HG03354 (cell line): ENCODE measurements around the gene CCDC85B.

ENCODE experiments used
- ATAC-seq: cut with Tn5 transposase; IDR thresholded peaks from one replicate; pipeline ENCODE4 v1.9.1; 2021; ENCODE audit warnings: mild to moderate bottlenecking; ENCODE audit not compliant: unreplicated experiment, poor library complexity, severe bottlenecking

Gene CCDC85B

DNA sequence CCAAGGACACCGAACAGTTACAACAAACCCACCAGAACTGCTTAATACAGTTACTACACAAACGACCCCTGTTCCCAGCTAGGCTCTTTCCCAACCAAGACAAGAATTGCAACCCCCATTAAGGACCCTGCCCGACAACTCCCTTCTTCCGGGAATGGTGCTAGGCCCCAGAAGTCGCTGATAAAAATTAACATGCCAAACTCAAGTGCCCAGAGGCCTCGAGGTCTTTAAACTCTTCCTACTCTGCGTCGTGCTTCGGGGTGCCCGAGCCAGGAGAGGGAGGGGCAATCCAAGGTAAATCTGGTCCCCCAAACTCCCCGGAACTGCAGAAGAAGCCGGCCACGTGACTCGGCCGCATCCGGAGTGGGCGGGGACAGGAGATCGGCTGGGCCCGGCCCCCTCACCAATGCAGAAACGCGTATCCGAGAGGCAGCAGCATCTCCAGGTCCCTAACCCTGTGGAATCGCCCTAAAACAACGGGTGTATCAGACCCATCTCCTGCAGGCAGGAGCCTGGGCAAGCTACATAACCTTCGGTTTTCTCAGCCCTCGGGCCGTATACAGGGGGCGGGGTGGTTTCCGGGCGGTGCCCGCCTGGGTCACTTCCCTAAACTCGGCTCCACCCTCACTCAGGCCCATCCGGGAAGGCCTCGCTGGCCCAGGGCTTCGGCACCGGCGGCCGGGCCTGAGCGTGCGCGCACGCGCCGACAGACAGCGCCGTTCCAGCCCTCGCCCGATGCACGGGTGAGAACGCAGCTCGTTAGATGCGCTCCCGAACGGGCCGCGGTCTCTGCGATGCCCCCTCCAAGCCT is 33.6 kb upstream of the CCDC85B start:
- ATAC-seq, result peak; percentile 35

DNA sequence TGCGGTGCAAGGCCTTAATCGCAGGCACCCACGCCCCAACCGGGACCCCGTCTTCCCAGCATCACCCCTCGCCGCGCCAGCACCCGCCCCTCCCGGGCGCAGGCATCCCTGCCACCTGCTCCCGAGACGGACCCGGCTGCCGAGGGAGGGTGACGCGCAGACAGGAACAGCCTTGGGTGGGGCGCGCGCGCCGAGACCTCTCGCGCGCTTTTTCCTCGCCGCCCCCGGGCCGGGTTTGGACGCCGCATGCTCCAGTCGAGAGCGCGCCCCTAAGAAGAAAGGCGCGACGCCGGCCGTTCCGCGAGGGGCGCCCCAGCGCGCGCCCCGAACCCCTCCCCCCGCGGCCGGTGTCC is 33.0 kb upstream of the CCDC85B start:
- ATAC-seq, result no peak

DNA sequence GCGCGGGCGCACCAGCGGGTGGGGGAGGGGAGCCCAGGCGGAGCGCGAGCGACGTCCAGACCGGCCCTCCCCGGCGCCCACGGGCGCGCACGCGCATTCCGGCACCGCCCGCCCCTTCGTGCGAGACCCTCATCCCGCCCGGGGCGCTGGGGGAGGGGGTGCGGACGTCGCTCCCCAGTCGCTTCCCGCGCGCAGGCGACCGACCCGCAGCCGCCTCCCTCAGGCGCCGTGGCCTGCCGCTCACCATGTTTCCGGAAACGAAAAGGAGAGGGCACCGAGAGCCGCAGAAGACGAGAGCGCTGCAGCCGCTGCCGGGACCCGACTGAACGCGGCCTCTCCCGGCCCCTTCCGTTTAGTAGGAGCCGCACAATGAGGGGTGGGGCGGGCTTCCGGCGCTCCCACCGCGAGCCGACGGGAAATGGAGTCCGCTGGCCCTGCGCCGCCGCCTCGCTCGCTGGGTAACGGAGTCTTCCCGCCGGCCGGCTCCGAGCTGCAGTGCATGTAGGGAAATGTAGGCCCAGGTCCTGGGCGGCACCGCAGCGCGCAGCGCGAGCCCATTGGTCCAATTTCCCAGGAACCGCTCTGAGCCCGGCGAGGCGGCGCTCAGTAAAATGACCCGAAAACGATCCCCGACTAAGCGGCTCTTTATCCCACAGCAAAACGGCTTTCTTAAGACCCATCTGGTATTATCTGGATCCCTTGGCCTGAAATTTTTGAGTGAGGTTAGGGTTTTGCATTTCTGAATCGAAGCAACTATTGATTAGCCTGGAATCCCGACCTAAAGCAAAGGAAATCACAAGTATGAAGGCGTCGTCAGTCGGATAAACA is 32.4 kb upstream of the CCDC85B start, which contains the start of gene CFL1:
Gene CFL1, minus strand, starts transcription at position 328 of the 828 bp plus-strand sequence. Its CDS starts 81 bp downstream, at position 247.
- ATAC-seq, result peak; percentile 53

DNA sequence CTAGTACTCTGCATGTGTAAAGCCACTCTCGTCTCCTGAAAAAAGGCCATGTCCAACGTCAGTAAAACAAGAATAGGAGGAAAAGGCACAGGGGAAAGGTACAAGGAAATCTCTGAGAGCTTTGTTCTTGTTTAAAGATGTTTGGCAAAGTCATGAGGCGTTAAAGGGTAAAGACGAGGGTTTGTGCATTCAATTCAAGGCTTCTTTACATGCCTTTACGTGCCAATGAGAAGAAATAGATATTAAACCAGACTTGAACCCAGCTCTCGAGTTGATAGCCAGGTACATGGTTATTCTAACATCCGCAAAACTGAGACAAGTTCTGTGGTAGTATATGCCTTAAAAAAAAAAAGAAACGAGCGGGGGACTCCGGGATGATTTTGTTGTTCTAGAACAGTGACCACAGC is 31.8 kb upstream of the CCDC85B start:
- no peak for ATAC-seq

DNA sequence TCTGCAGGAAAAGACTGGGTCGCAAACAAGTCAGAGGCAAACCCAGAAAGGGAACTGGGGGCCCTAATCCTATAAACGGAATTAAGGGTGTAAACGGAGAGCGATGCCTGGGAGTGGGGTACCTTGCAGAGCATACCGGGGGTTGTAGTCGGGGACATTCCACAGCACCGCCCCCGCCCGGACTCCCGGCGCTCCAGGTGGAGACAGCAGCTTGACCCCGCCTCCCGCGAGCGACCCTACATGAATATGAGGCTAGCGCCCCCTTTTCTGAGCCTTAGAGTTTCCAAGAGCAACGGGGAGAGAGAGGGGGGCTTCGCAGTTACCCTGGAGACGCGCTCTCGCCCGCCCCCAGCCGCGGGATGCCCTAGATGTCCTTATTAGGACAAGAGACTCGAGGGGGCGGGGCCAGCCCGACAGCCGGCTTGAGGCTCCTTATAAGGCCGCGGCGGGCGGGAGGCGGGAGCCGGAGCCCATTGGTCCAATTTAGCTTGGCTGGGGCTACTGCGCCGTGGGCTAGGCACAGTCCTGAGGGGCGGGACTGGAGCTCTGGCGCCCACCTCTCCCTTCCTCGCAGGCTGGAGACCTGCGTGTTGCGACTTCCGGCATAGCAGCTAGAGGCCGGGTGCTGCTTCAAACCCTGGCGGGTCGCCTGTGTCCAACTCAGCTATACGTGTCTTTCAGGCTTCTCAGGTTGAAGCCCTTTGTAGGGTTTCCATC is 31.2 kb upstream of the CCDC85B start:
- peak; percentile 55 for ATAC-seq

DNA sequence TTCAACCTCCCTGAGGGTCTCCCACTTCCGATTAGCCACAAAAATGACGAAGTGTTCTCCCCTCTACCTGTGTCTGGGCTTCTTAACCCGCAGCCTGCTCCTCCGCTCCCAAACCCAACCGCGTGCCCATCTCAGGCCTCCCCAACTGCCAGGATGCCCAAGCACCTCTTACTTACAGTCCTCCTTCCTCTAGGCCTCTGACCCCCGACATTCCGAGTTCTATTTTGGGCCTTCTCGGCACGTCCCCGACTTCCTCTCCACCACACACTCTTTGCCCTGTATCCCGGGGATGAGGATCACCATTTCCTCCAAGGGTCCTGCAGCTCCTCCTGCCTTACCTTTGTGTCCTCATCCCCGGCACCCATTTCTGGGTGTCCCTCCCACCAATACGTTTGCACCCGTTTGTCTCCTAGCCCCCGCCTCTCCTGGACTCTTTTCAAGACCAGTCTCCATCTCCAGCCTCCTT is 30.6 kb upstream of the CCDC85B start:
- no peak for ATAC-seq

DNA sequence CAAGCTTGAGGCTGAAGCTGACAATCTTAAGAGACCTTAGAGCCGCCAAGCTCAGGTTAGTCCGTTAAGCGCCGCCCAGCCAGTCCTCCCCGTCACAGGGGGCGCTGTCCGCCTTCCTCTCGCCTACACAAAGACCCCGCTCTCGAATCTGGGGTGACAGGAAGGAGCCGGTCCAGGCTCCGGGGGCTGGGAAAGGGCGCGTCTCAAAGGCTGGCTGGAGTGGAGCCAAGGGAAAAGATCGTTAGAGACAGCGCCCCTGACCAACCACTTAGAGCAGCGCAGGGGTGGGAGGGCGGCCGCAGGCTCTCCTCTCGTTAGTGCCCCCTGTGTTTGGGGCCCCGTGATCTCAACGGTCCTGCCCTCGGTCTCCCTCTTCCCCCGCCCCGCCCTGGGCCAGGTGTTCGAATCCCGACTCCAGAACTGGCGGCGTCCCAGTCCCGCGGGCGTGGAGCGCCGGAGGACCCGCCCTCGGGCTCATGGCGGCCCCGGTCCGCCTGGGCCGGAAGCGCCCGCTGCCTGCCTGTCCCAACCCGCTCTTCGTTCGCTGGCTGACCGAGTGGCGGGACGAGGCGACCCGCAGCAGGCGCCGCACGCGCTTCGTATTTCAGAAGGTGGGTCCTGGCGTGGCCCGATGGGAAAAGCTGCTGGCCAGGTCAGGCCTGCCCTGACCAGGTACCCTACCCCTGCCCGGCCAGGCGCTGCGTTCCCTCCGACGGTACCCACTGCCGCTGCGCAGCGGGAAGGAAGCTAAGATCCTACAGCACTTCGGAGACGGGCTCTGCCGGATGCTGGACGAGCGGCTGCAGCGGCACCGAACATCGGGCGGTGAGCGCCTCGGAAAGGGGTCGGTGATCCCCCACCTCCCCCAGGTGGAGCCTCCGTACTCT is 30.0 kb upstream of the CCDC85B start, which contains the start of gene MUS81:
Gene MUS81, plus strand, starts transcription at position 156 of the 887 bp plus-strand sequence. Its CDS starts 321 bp downstream, at position 477.
- peak; percentile 35 for ATAC-seq

DNA sequence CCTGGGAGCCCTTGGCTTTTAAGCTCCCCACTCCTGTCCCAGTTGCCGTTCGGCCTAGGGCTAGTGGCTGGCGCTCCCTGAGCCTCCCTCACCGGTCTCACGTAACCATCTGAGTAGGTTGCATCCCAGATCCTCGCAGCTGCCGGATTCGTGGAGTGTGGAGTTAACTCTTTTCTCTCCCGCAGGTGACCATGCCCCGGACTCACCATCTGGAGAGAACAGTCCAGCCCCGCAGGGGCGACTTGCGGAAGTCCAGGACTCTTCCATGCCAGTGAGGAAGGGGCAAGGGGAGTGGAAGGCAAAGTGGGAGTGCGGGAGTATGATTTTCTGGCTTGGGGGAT is 29.3 kb upstream of the CCDC85B start:
- ATAC-seq, result no peak

DNA sequence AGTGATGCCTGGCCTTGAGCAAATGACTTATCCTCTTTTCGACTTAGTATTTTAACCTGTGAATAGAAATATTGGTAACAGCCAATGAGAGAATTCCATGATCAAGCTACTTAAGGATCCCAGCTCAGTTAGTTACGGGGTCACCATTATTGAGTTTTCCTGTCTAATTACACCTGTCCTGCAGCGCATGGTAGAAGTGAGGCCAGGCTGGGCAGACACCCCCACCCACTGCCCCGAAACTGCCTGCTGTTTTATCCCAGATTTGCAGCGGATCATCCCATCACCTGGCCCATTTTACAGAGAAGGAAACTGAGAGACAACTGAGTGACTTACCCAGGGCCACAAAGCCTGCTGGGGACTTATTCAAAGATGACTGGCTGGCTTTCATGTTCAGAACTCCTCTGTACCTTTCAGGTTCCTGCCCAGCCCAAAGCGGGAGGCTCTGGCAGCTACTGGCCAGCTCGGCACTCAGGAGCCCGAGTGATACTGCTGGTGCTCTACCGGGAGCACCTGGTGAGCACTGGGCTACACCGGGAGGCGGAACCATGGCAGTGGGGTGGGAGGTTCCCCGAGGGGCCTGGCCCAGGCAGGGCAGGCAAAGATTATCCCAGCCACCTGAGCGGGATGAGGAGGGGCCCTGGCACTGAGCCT is 28.8 kb upstream of the CCDC85B start:
- ATAC-seq, result no peak

DNA sequence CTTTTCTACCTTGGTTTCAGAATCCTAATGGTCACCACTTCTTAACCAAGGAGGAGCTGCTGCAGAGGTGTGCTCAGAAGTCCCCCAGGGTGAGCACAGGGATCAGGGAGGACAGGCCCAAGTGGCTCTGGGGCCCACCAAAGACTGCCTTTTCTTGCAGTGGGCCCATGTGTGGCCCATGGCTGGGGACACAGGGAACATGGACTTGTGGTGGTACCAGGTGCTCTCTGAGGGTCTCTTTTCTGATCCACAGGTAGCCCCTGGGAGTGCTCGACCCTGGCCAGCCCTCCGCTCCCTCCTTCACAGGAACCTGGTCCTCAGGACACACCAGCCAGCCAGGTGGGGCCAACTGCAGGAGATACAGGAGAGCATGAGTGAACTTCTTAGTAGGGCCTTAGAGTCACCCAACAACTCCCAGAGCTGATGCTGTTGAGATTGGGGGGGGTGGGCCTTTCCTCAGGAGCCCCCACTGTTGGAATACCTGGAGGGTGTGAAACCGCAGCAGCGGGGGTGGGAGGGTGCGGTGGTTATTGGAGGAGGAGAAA is 28.2 kb upstream of the CCDC85B start:
- no peak for ATAC-seq

DNA sequence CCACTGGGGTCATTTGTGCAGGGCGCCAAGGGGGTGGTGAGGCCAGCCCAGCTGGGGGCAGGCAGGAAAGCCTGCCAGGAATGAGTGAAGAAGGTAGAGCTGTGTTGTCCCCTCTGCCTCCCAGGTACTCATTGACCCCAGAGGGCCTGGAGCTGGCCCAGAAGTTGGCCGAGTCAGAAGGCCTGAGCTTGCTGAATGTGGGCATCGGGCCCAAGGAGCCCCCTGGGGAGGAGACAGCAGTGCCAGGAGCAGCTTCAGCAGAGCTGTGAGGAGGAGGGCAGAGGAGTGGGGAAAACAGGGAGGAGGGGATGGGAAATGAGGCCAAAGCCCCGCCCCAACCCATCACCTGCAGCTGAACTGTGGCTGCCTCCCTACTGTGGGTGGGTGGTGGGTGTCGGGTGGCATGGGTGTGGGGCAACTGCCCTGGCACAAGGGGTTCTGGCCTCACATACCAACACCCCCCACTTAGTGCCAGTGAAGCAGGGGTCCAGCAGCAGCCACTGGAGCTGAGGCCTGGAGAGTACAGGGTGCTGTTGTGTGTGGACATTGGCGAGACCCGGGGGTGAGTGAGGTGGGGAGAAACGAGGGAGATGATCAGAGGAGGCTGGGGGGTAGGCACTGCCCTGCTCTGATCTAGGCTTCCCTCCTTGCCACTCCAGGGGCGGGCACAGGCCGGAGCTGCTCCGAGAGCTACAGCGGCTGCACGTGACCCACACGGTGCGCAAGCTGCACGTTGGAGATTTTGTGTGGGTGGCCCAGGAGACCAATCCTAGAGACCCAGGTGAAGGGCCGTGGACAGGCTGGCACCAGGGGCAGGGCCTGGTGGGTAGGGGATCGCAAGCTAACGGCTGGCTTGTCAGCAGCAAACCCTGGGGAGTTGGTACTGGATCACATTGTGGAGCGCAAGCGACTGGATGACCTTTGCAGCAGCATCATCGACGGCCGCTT is 27.3 kb upstream of the CCDC85B start:
- no peak for ATAC-seq

DNA sequence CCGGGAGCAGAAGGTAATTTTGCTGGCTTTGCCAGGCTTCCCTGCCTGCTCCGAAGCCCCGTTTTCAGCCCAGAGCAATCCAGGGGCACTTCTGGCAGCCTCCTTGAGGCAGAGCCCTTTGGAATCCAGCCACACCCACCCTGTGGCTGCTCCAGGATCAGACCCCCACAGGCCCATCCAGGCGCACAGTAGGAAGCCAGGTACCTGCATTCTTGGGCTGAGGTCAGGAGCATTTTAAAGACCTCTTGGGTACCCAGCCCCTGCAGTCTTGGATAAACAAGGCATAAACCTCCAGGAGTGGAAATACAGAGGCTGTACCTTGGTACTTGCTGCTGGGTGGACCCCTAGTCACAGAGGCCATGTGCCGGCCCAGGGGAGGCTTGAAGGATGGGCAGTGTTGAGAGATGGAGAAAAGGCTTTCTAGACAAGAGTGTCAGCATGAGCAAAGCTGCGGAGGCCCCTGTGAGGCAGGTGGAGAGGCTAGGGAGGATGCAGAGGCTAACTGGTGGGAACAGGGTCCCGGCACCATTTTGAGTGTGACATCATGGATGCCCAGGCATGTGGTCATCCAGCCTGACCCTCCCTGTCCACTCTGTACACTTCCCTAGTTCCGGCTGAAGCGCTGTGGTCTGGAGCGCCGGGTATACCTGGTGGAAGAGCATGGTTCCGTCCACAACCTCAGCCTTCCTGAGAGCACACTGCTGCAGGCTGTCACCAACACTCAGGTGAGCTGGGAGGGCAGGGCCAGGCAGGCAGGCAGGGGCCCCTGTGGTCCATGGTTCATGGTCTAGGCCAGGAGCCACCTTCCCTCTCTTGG is 26.4 kb upstream of the CCDC85B start:
- no peak for ATAC-seq

DNA sequence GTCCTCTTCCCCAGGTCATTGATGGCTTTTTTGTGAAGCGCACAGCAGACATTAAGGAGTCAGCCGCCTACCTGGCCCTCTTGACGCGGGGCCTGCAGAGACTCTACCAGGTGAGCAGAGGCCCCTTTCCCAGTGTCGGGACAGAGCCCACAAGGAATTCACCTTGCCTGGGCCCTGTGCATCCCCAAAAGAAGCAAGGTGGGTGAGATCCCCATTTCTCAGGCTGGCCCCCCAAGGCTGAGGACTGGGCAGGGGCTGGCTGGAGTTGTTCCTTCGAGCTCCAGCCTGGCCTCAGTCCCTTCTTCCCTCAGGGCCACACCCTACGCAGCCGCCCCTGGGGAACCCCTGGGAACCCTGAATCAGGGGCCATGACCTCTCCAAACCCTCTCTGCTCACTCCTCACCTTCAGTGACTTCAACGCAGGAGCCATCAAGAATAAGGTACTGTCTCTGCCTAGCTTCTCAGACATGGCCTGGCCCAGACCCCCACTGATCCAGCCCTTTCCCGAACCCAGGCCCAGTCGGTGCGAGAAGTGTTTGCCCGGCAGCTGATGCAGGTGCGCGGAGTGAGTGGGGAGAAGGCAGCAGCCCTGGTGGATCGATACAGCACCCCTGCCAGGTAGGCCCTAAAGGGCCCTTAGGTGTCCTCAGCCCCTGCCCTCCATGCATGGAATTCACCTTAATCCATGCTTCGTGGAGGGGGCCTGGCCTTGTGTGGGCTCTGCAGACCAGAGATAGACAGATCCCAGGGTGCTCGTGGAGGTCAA is 25.6 kb upstream of the CCDC85B start:
- no peak for ATAC-seq

DNA sequence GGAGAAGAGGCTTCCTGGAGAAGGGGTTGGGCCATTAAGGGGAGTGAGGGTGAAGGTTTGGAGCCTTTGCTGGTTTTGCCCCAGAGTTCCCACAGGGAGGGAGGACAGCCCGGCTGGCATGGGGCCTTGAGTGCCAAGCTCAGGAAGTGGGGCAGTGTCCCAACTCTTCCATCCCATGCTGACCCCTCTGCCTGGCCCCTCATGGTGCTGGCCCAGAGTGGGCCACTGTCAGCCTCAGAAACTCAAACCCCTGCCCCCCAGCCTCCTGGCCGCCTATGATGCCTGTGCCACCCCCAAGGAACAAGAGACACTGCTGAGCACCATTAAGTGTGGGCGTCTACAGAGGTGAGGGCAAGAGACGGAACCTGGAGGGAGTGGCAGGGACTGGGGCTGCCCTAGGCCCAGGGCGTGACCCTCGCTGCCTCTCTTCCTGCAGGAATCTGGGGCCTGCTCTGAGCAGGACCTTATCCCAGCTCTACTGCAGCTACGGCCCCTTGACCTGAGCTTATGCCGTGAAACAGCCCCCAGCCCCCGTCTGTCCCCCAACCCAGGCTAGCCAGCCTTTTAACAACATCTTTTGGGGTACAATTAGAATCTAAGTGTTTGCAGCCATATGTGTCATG is 24.8 kb upstream of the CCDC85B start:
- ATAC-seq, result no peak

DNA sequence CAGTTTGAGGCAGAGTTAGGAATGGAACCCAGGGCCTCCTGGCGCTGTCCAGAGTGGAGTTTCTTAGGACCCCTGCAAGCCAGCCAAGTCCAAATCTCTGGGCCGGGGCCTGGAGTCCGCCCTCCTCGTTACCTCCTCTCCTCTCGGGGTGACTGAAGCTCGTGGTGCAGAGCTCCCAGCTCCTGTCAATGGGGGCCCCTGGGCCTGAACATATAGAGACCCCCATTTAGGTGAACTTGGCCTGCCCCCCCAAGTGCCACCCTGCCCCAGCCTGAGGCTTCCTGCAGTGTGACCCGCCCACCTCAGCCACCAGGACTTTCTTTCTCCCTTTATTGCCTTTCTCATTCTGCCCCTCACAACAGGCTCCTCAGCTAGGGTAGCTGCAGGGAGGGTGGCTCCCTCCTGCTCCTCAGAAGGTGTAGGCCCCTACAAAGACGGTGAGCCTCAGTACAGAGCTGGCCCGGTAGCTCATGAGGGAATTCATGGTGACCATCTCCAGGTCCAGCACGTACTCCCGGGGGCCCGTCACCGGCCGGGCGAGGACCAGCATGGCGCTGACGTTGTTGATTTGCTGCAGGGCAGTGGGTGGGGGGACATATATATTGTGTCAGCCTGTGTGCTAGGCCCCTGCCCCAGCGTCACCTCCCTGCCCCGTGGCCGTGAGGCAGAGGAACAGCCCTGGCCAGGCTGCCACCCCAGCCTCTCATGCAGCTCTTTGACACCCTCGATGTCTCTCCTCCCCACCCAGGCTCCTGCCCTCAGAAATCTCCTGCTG is 23.8 kb upstream of the CCDC85B start:
- no peak for ATAC-seq
